ENCODE data around the gene MAP2K3. TPM values are rescaled to one million over a fixed set of nuclear protein-coding genes. Genes with fewer than 3 reads are reported as not detected.
A peak's percentile ranks its signal among the peaks of the same experiment; 100 is the strongest.

Gene MAP2K3
- total RNA-seq, 1 experiment from 2014 or later = 98.1 TPM

DNA sequence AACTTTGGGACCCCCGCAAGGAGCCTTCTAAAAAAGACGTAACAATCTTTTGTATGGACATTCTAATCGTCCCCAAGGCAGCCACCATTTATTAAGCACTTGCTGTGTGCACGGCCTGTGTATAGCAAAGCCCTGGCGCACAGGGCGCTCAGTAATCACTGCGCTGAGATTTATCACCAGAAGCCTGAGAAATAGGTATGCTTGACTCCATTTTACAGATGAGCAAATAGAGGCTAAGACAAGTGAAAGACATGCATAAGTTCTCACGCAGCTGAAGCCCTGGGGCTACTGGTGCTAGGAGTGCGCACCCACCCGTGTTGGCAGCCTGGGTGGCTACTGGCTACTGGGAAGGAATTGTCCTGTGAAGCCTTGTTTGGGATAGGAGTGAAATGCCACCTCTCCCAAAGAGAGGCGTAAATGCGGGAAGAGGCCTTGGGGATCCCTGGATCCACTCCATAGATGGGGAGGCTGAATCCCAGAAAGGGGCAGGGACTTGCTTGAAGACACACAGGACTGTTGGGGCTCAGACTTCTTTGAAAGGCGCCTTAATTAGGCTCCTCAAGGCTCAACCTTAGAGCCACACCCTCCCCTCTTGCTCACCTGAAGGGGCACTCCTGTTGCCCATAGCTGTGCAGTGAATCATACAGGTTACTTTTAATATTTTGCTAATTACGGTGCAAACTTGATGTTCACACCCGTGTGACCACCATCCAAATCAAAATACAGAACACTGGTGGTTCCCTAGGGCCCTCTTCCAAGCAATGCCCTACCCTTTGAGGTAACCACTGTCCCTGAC is 30.7 kb upstream of the MAP2K3 start:
- peak overlapping the region; percentile 87 for H3K4me2 ChIP-seq
- no peaks in the 10 kb centered on the region for H3K9me3 ChIP-seq (ENCODE audit: insufficient read depth, low read depth)
- ChIA-PET CTCF (interaction anchor here (0.6 kb wide), 2 partner anchors 23 to 303 kb away, joined by 3 to 14 read pairs; no protein-coding TSS in a partner anchor), POLR2A (ENCODE audit: unreplicated experiment) (no interaction called here)
- H3K36me3 ChIP-seq (ENCODE audit: low read depth) = no peaks in the 10 kb centered on the region
- BruUV-seq (replicated peaks) = no TSS peak
- no peaks in the 10 kb centered on the region for H3K79me2 ChIP-seq (ENCODE audit: low read depth)
- no peaks in the 10 kb centered on the region for H4K20me1 ChIP-seq (ENCODE audit: insufficient read depth)
- H3K27me3 ChIP-seq (ENCODE audit: insufficient read depth, low read depth) = 0 out of 2 replicates have a peak, but pooled peaks cover 4% of the 10 kb centered on the region
- H3K4me1 ChIP-seq (replicated peaks; ENCODE audit: insufficient read depth) = peaks cover 20% of the 10 kb centered on the region
- DNase-seq = peak in 1 of 2 experiments; percentile 76
- H3F3A ChIP-seq (ENCODE audit: insufficient read depth, low read depth) = peaks cover 15% of the 10 kb centered on the region; the same call in 1 of the 2 replicates
- H2AFZ ChIP-seq = peak overlapping the region; percentile 73
- H3K9me2 ChIP-seq (ENCODE audit: insufficient read depth) = no peaks in the 10 kb centered on the region
- H3K27ac ChIP-seq = no peak overlapping the region
- intact Hi-C loops (cut with micrococcal nuclease; ENCODE audit: unreplicated experiment) = loop anchor here (5.0 kb wide), 1 partner anchor 33 kb away; no protein-coding TSS in a partner anchor
- H3K4me3 ChIP-seq = peak overlapping the region; percentile 78; the same call in 1 of the 2 replicates
- TF ChIP-seq EZH2 (IDR thresholded peaks at IDR 0.05; ENCODE audit: low read depth) = no peak
- TF ChIP-seq, protein P1, sequence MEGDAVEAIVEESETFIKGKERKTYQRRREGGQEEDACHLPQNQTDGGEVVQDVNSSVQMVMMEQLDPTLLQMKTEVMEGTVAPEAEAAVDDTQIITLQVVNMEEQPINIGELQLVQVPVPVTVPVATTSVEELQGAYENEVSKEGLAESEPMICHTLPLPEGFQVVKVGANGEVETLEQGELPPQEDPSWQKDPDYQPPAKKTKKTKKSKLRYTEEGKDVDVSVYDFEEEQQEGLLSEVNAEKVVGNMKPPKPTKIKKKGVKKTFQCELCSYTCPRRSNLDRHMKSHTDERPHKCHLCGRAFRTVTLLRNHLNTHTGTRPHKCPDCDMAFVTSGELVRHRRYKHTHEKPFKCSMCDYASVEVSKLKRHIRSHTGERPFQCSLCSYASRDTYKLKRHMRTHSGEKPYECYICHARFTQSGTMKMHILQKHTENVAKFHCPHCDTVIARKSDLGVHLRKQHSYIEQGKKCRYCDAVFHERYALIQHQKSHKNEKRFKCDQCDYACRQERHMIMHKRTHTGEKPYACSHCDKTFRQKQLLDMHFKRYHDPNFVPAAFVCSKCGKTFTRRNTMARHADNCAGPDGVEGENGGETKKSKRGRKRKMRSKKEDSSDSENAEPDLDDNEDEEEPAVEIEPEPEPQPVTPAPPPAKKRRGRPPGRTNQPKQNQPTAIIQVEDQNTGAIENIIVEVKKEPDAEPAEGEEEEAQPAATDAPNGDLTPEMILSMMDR (conservative IDR thresholded peaks at IDR 0.05) = no peak

- no peak overlapping the region for H3K27ac ChIP-seq
- H4K20me1 ChIP-seq (ENCODE audit: insufficient read depth) = no peaks in the 10 kb centered on the region
- H3K4me2 ChIP-seq = no peak overlapping the region
- CTCF ChIA-PET = no interaction called here
- H3K27me3 ChIP-seq (ENCODE audit: insufficient read depth, low read depth) = no peaks in the 10 kb centered on the region
- intact Hi-C loops (cut with micrococcal nuclease; ENCODE audit: unreplicated experiment) = no loop called here
- no peaks in the 10 kb centered on the region for H3K9me3 ChIP-seq (ENCODE audit: insufficient read depth, low read depth)
- no peak for DNase-seq
- H3F3A ChIP-seq (ENCODE audit: insufficient read depth, low read depth) = peaks cover 15% of the 10 kb centered on the region; the same call in 1 of the 2 replicates
- H3K9me2 ChIP-seq (ENCODE audit: insufficient read depth) = no peaks in the 10 kb centered on the region
- H3K4me3 ChIP-seq = no peak overlapping the region
- POLR2A ChIA-PET (ENCODE audit: unreplicated experiment) = no interaction called here
- H2AFZ ChIP-seq = no peak overlapping the region
- no peaks in the 10 kb centered on the region for H3K36me3 ChIP-seq (ENCODE audit: low read depth)
- H3K79me2 ChIP-seq (ENCODE audit: low read depth) = no peaks in the 10 kb centered on the region
- no peak for TF ChIP-seq EZH2 (IDR thresholded peaks at IDR 0.05; ENCODE audit: low read depth)
- TF ChIP-seq, protein P1 (conservative IDR thresholded peaks at IDR 0.05) = no peak
- no TSS peak for BruUV-seq (replicated peaks)
- H3K4me1 ChIP-seq (replicated peaks; ENCODE audit: insufficient read depth) = peaks cover 18% of the 10 kb centered on the region
Measured at GRCh38 chr17:21258593-21258992, 25.9 kb upstream of the MAP2K3 start.

- Histone ChIP-seq H3K9me2 (ENCODE audit: insufficient read depth) (no peaks in the 10 kb centered on the region), H3K79me2 (ENCODE audit: low read depth) (no peaks in the 10 kb centered on the region), H3K9me3 (ENCODE audit: insufficient read depth, low read depth) (no peaks in the 10 kb centered on the region), H3K27me3 (ENCODE audit: insufficient read depth, low read depth) (no peaks in the 10 kb centered on the region), H3F3A (ENCODE audit: insufficient read depth, low read depth) (peaks cover 4% of the 10 kb centered on the region; the same call in 1 of the 2 replicates), H3K4me3 (no peak overlapping the region), H3K36me3 (ENCODE audit: low read depth) (no peaks in the 10 kb centered on the region), H2AFZ (no peak overlapping the region), H3K4me1 (replicated peaks; ENCODE audit: insufficient read depth) (no peaks in the 10 kb centered on the region), H3K27ac (no peak overlapping the region), H4K20me1 (ENCODE audit: insufficient read depth) (no peaks in the 10 kb centered on the region), H3K4me2 (no peak overlapping the region)
- DNase-seq = no peak
- no TSS peak for BruUV-seq (replicated peaks)
- intact Hi-C loops (cut with micrococcal nuclease; ENCODE audit: unreplicated experiment) = no loop called here
- ChIA-PET POLR2A (ENCODE audit: unreplicated experiment) (no interaction called here), CTCF (no interaction called here)
- no peak for TF ChIP-seq EZH2 (IDR thresholded peaks at IDR 0.05; ENCODE audit: low read depth)
- TF ChIP-seq, protein P1 (conservative IDR thresholded peaks at IDR 0.05) = no peak
Measured at GRCh38 chr17:21262259-21262993, 22.1 kb upstream of the MAP2K3 start.

Measured in PC-9 (cell line).